GM21360 (cell line): Measurements from ENCODE around the gene RASL10A.

ENCODE experiments used
- ATAC-seq: cut with Tn5 transposase; IDR thresholded peaks from one replicate; pipeline ENCODE4 v1.9.1; 2021; ENCODE audit warnings: mild to moderate bottlenecking, moderate library complexity; ENCODE audit not compliant: unreplicated experiment

The RASL10A gene

DNA sequence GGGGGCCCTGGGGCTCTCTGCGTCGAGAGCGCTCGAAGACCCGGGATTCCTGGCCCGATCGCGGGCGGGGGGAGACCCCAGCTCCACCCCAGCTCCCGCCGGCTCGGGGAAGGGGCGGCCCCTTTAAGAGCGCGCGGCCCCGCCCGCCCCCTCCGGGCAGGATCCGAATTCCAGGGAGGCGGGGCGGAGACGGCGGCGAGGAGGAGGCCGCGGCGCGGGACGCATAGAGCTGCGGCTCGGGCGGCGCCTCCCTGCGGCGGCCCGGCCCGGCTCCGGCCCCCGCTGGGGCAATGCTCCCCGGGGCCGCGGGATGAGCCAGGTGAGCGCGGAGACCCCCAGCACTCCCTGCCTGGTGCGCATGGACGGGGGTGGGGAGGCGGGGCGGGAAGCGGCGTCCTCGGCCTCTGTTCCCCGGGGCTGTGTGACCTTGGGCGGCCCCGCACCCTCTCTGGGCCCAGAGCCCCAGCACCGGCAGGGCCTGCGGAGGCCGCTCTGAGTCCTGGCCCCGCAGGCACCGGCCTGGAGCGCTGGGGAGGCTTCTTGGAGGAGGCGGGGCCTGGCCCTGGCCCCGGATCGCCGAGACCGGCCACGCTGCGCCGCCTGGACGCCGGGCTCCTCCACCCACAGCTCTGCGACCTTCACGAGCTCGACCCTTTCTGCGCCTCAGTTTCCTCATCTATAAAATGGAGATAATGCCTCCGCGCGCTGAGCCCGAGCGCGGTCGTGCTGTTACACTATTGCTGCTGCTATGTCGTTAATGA lies 8.5 kb downstream of the RASL10A start:
- ATAC-seq = no peak

DNA sequence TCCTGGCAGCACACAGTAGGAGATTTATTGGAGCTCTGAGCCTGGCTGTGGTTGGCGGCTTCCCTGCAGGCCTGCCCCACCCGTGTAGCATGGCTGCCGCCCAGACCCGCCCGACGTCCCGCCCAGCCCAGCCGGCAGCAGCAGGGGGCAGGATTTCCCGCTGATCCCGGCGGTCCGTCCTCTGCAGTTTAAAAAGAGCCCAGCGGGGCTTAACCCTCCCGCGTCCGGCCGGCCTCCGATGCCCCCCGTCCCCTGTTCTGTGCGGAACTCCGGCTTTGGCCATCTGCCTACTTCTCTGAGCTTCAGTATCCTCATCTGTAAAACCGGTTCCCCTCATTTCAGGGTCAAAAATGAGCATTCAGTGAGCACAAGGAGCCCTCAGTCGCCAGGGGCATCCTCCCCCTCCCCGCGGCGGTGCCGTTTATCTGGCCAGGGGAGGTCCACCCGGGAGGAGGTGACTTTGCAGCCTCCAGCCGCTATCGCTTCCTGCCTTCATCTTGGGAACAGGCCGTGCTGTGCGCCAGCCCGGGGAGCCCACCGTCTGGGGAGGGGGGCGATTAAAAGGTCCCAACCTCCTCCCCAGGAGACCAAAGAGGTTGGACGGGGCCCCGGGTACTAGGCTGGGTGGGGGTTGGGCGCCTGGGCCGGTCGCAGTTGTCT lies 9.2 kb downstream of the RASL10A start, which contains the start of gene GAS2L1:
Gene GAS2L1, plus strand, starts transcription at position 476 of the 660 bp plus-strand sequence. CDS start 1,456 bp downstream, outside the sequence.
- ATAC-seq = no peak

DNA sequence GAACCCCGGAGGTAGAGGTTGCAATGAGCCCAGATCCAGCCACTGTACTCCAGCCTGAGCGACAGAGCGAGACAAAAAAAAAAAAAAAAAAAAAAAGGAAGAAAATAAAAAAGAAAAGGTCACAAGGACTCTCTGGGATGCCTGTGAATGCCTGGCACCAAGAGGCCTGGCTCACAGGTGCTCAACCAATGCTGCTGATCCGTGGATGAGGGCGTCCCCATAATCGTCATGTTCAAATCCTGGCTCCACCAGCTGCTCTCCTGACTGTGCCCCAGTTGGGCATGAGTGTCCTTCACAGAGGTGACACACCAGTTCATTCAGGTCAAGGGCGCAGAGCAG lies 9.7 kb downstream of the RASL10A start:
- ATAC-seq = no peak

DNA sequence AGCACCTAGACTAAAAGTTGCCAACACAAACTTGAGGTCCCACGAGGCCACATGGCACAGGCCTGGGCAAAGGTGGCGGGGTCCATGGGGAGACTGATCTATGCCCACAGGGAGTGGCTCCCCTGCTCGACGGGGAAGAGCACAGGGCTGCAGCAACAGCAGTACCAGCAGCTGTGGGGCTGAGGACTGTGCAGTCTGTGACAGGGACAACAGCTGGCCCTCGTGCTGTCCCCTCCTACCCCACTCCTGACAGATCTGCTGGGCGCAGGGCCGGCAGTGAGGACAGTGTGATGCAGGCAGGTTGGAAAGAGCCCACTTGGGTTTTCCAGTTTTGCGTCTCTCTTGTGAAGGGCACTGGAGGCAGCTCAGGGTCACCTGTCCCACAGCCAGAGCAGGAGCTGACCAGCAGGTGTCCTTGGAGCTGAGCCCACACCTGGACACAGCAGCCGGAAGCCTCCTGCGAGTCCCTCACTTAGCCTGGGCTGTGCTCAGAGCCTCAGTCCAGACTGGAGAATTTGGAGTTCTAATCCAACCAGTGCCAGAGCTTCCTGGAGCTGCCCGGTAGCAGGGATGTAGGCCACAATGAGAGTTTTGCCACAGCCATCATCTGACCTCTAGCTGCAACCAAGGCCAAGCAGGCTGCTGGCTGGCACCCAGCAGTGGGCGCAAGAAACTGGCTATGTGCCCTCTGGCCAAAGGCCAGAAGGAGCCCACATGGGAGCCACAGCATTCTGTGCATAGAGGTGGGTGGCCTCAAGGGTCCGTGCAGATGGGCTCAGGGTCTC lies 12.6 kb downstream of the RASL10A start:
- no peak for ATAC-seq

DNA sequence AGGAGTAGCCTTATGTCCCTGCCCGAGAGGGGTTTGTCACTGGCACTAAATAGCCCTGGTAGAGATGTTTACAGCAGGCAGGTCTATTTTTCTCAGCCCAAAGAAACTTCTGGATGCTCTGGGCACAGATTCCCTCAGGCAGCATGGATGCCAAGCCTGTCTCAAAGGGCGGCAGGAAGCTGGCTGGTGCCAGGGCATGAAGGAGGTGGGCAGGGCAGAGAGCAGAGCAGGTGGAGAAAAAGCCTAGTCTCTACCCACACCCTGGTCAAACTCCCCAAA lies 13.2 kb downstream of the RASL10A start:
- ATAC-seq = no peak

DNA sequence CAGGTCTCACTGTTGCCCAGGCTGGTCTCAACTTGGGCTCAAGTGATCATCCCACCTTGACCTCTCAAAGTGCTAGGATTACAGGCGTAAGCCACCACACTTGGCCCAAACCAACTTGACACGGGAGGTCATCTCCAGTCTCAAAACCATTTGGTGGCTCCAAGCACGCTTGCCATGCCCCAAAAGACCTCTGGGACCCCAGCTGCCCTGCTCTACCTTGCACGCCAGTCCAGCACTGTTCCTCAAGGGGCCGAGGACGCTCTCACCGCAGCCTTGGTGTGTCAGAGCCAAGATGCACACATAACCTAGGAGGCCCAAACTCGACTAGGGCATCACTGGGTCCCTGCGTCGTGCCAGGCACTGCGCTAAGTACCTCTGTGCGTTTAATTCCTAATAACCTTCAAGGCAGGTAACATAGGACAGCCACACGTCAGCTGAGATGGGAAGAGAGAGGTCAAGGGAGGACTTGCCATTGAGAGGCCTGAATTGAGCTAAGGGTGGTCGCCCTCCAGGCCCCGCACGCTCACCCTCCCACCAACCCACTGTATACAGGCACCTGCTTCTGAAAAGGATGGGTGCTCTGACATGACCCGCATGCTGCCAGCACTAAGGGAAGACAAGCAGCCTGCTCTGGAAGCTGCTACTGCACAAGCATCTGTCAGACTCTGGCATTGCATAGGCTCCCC lies 13.6 kb downstream of the RASL10A start:
- ATAC-seq = no peak

DNA sequence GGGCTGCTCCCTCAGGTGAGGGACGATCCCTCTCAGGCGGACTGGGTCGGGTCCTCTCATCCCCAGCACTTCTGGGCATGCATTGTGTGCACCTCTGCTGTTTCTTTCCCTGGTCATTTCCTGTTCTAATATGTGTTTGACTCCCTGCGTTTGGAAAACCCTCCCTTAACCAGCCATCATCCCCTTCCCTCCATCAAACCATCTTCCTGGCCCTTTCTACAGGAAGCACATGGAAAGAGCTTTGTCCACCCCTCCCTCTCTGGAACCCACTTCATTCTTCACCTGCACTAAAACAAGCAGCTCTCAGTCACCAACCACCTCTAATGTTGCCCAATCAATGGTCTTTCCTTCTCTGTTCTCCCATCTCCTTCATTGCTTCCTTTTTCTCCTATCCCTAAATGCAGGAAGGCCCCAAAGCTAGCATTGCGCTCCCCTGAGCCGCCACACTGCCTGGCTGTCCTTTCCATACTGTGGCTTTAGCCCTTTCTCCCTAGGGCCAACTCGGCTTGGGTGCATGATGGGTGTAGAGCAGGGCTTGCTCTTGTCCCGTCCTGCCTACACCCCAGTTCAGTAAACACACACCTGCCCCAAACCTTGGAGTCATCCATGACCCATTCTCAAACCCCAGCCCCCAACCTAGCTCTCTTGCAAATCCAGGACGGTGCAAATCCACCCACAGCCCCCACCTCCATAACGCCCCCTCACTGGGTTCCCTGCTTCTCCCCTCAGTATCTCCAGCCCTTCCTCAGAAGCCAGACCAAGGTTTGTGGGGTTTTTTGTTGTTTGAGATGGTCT lies 14.5 kb downstream of the RASL10A start:
- no peak for ATAC-seq

DNA sequence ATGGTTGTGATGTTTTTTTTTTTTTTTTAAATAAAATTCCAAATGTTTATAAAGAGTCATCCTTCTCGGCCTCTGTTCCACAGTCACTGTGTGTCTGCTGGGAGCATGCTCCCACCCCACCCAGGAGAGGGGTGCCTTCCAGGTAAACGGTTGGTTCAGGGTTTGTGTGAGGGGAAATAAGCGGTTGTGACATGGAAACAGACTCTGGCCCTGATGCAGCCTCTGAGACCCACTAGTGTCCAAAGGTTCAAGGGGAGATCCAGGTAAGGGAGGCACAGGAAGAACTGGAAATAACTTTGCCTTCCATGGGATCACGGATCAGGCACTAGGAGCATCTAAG lies 15.1 kb downstream of the RASL10A start:
- ATAC-seq = no peak

DNA sequence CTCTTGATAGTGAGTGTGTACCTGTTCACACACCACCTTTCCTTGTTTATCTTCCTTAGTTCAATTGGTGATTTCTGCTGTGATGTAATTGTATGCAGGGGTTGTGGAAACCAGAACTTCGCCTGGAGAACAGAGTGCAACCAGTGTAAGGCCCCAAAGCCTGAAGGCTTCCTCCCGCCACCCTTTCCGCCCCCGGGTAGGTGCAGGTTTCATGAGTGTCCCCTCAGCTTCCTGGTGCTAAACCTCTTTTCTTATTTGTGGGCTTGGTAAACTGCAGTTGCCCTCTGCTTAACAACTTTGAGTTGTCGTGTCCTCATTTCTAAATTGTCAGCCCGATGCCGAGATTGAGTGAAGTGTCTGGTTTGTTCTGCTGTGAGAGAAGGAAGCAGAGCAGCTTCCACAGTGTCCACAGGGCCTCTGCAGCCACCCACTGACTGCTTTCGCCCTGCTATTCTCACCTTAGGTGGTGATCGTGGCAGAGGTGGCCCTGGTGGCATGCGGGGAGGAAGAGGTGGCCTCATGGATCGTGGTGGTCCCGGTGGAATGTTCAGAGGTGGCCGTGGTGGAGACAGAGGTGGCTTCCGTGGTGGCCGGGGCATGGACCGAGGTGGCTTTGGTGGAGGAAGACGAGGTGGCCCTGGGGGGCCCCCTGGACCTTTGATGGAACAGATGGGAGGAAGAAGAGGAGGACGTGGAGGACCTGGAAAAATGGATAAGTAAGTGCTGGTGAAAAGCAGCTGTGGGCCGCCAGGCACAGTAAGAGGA lies 16.2 kb downstream of the RASL10A start:
- ATAC-seq = no peak

DNA sequence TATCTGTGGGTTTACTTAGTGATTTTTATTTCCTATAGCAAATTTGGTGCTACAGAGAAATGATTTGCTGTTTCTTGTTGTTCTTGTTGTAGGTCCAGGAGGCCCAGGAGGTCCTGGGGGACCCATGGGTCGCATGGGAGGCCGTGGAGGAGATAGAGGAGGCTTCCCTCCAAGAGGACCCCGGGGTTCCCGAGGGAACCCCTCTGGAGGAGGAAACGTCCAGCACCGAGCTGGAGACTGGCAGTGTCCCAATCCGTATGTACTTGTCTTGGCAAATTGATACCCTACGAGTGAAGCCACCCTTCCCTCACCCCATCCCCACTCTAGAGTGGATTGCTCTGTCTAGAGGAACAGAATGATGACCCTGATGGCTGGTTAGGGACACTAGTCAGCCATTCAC lies 16.9 kb downstream of the RASL10A start:
- no peak for ATAC-seq

DNA sequence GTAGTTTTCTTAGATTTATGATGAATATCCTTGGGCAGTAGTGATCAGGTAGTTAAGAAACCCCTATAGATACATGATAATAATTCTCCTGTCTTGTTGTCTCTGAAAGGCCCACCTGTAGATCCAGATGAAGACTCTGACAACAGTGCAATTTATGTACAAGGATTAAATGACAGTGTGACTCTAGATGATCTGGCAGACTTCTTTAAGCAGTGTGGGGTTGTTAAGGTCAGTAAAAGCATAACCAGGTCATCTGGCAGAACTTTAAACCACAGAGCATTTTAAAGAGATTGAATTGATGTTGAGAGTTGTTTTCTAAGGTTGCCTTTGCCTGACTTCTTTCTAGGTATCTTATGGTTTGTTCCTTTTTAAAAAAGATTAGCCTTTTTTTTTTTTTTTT lies 23.1 kb downstream of the RASL10A start:
- no peak for ATAC-seq

DNA sequence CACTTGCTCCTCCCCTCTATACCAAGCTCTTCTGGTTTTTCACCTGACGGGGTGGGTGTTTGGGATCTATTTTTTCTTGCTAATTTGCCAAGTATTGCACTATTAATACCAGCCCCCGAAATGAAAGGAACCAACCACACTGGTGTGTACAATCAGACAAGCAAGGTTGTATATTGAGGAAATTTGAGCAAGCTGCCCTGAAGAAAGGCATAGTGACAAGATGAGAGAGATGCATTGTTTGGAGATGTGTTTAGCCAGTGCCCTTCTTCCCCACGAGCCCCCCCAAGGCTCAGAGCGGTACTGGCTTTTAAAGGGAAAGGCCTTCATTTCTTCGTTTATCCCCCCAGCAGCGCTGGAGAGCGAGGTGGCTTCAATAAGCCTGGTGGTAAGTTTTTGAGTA lies 24.3 kb downstream of the RASL10A start:
- no peak for ATAC-seq

DNA sequence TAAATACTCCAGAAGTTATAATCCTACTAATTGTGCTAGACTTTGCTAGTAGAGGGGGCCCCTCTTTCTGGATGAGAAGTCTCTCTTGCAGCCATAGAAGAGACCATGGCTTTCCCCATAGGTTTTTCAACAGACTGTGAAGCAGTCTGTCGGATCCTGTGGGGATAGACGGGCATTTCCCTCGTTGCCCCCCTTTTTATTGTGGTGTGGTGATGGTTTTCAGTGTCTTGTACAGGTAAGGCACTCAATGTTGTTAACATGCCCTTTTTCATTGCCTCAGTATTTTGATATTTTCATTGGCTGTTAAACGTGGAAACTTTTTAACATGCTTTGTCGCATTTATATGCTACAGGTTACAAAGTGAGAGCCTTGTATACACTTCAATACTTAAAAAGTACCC lies 25.4 kb downstream of the RASL10A start:
- ATAC-seq = no peak

DNA sequence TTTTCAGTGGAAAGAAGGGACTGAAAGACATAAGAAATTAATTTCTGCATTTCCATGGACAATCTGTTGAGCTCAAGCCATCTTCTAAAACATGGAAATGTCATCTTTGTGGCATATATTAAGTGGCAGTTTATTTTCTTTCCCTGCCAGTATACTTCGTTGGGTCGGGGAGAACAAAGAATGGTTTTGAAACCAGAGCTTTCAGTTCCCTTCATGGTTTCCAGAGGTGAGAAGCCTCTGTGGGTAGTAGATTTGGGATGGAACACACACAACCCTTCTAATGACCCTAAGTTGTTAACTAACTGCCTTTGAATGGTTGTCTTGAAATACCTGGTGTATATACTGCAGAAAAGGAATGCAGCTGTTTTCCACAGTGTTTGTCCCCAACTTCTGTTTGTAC lies 26.7 kb downstream of the RASL10A start:
- ATAC-seq = no peak

DNA sequence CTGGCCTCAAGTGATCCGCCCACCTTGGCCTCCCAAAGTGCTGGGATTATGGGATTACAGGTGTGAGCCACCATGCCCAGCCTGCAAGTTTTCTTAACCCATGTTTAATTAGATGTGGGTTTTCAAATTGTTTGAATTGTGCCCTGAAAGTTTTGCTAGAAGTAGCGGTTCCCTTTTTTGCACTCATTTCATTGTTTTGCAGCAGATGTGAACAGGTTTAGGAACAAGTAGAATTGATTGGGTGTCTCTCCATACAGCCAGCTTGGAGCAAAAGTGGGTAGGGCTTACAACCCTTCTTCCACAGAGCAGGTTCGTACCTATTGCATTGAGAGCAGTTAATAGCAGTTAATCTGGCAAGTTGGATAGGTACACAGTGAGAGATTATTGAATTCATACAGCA lies 31.3 kb downstream of the RASL10A start:
- no peak for ATAC-seq

DNA sequence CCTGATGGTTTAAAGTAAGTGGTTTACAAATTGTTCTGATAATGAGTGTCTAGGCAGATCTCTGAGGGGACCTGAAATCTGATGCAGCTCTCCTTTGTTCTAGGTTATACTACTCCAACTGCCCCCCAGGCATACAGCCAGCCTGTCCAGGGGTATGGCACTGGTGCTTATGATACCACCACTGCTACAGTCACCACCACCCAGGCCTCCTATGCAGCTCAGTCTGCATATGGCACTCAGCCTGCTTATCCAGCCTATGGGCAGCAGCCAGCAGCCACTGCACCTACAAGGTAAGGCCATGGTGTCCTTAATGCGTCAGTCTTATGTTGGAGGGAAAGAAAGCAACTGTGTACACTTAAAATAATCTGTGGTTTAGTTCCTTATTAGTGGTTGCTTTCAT lies 37.6 kb downstream of the RASL10A start:
- ATAC-seq = no peak

DNA sequence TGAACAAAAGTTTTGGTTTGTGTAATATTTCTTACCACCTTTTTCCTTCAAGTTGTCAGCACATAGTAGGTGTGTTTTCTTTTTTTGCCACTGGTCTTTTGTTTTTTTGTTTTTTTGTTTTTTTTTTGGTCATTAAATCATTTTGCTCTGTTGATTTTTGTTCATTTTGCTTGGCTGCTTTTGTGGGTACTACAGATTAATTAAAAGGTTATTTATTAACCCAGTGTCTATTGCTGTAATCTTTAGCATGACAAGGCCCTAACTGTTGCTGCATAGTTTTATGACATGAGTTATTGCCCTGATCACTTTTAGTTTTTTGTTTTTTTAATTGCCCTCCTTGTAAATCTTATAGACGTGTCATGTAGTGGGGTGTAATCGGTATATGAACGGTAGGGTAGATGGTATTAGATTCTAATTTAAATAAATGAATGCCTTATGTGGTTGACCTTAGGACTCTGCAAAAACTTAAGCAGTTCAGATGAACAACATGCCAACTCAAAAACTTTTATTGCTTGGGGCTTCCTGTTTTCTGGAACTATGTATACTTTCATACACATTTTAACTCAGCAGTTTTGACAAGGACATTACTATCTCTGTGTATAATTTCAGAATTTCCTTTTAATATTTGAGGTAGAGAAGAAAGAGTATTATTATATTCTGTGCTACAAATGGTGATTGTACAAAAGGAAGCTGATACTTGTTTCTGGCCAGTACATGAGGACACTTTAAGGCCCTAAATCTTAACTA lies 39.5 kb downstream of the RASL10A start:
- ATAC-seq = no peak

DNA sequence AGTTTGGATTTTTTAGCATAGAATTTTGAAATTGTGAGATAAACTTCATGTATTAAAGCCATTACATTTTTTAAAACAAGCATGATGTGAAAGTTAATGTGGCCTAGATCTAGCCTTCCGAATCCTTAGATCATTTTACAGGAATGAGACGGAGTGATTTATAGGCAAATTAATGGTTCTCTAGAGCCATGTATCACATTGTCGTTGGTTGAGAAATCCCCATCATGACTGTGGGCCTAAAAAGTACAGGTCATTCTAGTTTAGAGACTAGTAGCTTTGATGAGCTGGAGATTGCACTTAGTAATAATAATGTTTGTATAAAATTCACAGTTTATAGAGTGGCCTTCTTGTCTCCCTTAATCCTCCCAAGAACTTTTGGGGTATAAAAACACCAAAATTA lies 40.3 kb downstream of the RASL10A start:
- no peak for ATAC-seq

DNA sequence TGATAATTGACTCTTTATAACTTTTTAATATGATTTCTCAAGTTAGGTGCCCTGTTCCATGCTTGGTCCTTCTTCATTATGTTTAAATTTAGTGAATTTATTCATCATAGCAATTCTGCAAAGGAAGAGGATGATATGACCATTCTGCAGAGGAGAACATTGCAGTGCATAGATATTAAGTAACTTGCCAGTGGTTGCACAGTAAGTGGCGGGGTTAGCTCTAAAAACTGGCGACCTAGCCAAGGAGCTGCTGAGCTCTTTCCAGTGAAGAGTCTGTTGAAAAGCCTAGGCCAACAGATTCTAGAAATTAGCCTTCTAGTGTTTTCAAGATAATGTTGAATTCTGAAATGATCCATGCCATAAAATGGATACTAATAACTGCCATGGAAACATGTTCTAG lies 42.9 kb downstream of the RASL10A start:
- no peak for ATAC-seq
